ENCODE results near the gene CORO1A.
"Not testable (repeated sequence)": the region's sequence is repeated elsewhere in the genome, so short reads cannot be mapped to it uniquely, and the experiment has no call there.

The CORO1A gene

GRCh38 chr16:30173054-30173453 lies 10.3 kb upstream of the CORO1A start:
- DNase-seq, result no peak

DNA sequence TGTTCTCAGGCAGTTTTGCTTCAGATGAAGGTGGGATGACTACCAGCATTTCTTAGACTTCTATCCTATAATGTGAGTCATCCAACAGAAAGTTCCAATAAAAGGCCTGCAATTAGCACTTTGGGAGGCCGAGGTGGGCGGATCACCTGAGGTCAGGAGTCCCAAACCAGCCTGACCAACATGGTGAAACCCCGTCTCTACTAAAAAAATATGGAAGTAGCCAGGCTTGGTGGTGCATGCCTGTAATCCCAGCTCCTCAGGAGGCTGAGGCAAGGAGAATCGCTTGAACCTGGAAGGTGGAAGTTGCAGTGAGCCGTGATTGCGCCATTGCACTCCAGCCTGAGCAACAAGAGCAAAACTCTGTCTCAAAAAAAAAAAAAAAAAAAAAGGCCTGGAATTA lies 6.5 kb upstream of the CORO1A start:
- DNase-seq, result not testable (repeated sequence)

- DNase-seq, result no peak
These were observed 4.2 kb upstream of the CORO1A start for GRCh38 chr16:30179195-30179594.

DNA sequence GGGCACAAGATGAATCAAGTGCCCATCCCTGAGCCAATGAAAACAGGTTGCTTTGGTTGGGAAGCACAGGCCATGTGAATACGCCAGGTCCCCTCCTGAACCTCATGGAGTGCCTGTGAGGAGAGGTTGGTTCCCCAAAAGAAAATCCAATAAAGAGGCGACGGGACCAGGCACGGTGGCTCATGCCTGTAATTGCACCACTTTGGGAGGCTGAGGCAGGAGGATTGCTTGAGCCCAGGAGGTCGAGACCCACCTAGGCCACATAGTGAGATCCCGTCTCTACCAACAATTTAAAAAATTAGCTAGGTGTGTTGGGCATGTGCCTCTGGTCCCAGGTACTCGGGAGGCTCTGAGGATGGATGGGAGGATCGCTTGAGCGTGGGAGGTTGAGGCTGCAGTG lies 3.5 kb upstream of the CORO1A start:
- DNase-seq, result no peak

DNA sequence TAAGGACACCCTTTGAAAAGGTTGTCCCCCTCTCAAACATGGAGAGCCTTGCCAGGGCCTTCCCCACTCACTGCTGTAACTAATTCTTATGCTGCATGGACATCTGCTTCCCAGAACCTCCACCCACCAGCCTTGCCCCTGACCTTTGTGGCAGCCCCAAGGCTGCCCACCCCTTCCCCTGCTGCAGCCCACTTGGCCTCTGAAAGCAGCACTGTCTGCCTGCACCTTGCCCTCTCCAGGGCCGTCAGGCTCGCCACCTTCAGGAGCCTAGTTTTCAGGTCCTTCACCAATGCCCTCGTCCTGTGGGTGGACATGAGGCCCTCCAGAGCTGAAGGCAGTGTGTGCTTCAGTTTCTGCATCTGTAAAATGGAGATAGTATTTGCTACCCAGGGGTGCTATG lies 2.7 kb upstream of the CORO1A start:
- DNase-seq, result no peak

DNA sequence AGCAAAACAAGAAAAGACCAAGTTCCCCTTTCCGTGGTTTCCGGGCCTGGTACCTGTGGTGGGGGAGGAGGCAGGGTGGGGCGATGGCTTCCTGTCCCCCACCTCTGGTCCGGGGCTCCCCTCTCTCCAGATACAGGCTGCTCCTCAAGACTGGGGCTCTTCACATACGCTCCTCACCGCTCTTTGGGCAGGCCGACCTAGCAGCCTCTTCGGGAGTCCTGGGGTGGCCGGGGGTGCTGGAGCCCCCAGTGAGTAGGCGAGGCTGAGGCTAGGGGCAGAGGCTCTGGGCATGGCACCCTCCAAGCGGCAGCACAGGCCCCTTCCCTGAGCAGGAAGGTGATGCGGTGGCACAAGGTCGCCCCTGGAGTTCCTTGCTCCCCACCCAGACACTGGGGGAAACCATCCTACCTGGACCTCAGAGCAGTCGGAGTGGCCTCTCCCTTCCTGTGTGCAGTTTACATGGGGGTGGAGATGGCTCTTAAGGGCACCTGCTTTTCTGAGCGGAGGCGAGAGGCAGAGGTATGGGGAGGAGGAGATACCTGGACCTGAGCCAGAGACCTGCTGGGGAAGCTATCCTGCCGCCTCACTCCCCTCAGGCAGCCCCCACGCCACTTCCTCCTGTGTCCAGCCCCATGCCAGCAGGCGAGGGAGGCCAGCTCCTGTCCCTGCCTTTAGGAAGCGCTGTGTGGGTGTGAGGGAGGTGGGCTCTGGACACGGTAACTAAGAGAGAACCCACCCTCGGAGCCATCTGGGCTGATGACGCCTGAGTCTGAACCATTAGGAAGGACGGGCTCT lies 891 bp downstream of the CORO1A start:
- peak; percentile 47 for DNase-seq

GRCh38 chr16:30184891-30185682 lies 1.7 kb downstream of the CORO1A start:
- peak; percentile 49 for DNase-seq

DNA sequence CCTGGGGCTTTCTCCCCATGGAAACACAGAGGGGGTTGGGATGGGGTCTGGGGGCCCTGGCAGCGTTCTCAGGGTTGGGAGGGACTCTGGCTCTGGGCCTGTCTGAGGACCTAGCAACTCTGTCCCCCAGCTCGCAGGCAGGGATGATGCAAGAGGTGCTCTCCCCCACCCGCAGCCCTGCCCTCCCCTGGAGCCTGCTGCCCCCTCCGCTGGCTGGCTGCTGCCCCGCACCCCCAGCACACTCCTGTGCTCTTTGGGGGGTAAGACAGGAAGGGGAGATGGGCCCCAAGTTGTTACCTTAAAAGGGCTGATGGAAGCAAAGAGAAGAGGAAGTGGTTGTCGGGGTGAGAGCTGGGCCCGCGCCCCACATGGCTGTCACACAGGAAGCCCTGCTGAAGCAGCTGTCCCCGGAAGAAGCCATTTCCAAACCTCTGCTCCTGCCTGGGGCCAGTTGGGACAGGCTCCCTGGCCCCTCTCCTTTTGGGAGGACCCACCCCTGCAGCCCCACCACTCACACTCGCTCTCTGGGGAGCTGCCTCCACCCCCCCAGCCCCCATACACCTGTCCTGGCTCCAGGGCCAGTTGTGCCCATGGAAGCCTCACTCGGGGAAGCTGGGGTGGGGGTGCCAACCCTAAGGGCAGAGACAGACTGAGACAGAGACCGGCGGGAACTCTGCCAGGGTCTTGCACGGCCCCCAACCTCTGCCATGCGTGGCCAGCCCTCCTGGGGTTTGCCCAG lies 2.5 kb downstream of the CORO1A start:
- peak; percentile 49 for DNase-seq

DNA sequence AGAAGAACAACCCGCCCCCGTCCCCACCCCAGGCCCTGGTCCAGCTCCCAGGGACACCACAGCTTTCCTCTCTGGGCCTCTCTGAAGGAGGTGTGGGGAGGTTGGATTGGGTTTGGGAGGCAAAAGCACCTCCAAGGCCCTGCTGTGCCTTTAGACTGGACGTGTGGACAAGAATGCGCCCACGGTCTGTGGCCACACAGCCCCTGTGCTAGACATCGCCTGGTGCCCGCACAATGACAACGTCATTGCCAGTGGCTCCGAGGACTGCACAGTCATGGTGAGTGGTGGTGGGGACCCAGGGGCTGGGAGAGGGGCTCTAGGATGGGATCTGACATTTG lies 3.0 kb downstream of the CORO1A start:
- no peak for DNase-seq

DNA sequence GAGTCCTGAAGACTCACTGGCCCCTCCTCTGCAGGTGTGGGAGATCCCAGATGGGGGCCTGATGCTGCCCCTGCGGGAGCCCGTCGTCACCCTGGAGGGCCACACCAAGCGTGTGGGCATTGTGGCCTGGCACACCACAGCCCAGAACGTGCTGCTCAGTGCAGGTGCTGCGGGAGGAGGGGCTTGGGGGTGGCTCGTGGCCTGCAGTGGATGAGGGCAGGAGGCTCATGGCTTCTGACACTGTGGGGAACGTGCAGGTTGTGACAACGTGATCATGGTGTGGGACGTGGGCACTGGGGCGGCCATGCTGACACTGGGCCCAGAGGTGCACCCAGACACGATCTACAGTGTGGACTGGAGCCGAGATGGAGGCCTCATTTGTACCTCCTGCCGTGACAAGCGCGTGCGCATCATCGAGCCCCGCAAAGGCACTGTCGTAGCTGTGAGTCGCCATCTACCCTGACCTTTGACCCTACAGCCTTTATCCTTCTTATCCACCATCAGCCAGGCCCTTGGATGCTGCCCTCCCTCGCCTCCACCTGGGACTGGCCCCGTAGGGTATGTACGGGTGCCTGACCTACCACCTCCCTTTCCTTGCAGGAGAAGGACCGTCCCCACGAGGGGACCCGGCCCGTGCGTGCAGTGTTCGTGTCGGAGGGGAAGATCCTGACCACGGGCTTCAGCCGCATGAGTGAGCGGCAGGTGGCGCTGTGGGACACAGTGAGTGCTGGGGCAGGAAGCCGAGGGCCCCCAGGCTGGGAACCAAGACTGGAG lies 3.6 kb downstream of the CORO1A start:
- peak; percentile 84 for DNase-seq

- no peak for DNase-seq
These were observed 4.1 kb downstream of the CORO1A start for GRCh38 chr16:30187556-30187865.

DNA sequence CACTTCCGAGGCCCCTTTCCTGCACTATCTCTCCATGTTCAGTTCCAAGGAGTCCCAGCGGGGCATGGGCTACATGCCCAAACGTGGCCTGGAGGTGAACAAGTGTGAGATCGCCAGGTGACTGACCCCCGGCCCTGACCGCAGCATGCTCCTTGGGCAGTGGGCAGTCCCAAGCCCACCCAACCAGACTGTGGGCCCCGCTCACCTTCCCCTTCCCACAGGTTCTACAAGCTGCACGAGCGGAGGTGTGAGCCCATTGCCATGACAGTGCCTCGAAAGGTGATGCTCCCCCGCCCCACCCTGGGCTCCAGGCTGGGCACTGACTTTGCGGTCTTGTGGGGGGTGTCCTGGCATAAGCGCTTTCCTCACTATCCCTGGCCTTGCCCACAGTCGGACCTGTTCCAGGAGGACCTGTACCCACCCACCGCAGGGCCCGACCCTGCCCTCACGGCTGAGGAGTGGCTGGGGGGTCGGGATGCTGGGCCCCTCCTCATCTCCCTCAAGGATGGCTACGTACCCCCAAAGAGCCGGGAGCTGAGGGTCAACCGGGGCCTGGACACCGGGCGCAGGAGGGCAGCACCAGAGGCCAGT lies 4.7 kb downstream of the CORO1A start:
- DNase-seq, result no peak

DNA sequence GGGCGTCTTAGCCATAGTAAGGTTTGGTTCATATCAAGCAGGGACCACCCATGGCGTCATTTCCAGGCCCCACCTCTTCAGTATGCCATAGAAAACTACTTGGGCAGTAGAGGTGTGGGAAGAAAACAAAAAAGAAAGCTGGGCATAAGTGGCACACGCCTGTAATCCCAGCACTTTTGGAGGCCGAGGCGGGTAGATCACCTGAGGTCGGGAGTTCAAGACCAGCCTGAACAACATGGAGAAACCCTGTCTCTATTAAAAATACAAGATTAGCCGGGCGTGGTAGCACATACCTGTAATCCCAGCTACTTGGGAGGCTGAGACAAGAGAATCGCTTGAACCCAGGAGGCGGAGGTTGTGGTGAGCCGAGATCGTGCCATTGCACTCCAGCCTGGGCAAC lies 7.8 kb downstream of the CORO1A start:
- DNase-seq, result not testable (repeated sequence)

DNA sequence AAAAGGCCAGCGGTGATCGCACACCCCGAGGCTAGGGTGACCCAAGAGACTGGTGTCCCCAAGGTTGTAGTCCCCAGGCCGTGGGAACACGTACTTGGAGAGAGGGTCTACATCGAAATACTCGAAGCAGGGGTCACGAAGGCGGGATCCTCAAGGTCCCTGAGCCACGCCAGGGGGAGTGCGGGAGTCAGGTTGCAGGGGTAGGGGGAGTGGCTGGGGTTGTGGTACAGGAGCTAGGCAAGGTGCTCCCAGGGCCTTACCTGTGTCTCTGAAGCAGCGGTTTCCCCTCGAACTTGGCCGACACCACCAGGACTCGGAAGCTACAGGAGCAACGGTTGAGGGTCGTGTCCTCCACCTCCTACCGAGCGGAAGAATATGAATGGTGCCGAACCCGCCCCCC lies 9.7 kb downstream of the CORO1A start:
- DNase-seq, result not testable (repeated sequence)

DNA sequence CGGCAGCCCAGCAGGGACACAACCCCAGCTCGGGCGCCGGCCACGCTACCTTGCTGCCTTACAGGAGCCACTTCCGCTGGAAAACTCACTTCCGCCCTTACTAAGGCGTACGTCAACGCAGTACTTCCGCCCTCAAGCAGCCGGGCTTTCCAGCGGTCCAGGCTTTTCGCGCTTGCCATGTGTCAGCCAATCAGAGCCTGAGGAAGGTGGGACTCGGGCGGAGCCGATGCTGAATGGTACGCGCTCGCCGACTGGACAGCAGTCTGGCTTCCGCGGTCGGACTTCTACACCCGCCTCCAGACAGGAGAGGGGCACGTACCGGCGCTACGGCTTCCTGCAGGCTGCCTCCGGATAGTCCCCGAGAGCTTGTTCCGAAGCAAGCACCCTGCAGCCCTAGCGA lies 10.2 kb downstream of the CORO1A start, which contains the start of the genes BOLA2B and SLX1A:
Gene BOLA2B, minus strand, starts transcription at position 52 of the 400 bp plus-strand sequence. CDS start 71 bp downstream, outside the sequence.
Gene SLX1A, plus strand, starts transcription at position 261 of the 400 bp plus-strand sequence. CDS start 210 bp downstream, outside the sequence.
- not testable (repeated sequence) for DNase-seq

- DNase-seq, result not testable (repeated sequence)
These were observed 10.9 kb downstream of the CORO1A start for GRCh38 chr16:30194172-30194925.

DNA sequence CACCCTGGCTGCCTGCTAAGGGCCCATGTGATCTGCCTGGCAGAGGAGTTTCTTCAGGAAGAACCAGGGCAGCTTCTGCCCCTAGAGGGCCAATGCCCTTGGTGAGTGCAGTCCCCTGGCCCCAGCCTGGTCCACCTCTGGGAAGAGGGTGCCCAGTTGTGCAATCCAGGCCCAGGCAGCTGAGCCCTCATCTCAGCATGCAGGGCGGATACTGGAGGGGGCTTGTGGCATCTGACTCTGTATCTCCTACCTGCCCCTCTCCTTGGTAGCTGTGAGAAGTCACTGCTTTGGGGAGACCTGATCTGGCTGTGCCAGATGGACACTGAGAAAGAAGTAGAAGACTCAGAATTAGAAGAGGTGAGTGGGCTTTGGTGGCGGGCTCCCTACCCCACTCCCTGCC lies 13.6 kb downstream of the CORO1A start:
- DNase-seq, result not testable (repeated sequence)

DNA sequence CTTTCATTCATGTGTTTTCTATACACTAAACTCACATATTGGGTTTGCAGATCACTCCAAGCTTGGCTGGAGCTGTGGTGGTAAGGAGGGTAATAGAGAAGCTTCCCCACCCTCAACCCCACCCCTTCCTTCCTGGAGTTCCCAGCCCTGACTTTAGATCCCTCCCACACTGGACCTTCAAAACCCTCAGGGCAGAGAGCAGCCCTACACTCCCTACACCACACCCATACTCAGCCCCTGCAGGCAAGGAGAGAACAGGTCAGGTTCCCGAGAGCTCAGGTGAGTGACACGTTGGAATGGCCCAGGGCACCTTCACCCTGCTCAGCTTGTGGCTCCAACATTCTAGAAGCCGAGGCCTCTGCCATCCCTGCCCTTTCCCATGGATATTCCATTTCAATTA lies 15.6 kb downstream of the CORO1A start, which contains the start of gene SULT1A3:
Gene SULT1A3, plus strand, starts transcription at position 207 of the 400 bp plus-strand sequence. CDS start 1,474 bp downstream, outside the sequence.
- DNase-seq, result not testable (repeated sequence)

DNA sequence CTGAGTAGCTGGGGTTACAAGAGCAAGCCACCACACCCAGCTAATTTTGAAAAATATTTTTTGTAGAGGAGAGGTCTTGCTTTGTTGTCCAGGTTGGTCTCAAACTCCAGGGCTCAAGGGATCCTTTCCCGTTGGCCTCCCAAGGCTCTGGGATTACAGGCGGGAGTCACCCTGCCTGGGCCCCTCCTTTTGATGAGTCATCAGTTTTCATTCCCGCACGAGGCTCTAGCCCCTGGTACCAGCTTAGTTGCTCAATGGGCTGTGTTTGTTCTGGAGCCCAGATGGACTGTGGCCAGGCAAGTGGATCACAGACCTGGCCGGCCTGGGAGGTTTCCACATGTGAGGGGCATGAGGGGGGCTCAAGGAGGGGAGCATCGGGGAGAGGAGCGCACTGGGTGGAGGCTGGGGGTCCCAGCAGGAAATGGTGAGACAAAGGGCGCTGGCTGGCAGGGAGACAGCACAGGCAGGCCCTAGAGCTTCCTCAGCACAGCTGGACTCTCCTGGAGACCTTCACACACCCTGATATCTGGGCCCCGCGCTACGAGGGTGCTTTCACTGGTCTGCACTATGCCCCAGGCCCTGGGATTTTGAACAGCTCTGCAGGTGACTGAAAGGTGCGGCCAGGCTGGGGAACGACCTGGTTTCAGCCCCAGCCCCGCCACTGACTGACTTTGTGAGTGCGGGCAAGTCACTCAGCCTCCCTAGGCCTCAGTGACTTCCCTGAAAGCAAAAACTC lies 16.4 kb downstream of the CORO1A start:
- DNase-seq, result not testable (repeated sequence)

DNA sequence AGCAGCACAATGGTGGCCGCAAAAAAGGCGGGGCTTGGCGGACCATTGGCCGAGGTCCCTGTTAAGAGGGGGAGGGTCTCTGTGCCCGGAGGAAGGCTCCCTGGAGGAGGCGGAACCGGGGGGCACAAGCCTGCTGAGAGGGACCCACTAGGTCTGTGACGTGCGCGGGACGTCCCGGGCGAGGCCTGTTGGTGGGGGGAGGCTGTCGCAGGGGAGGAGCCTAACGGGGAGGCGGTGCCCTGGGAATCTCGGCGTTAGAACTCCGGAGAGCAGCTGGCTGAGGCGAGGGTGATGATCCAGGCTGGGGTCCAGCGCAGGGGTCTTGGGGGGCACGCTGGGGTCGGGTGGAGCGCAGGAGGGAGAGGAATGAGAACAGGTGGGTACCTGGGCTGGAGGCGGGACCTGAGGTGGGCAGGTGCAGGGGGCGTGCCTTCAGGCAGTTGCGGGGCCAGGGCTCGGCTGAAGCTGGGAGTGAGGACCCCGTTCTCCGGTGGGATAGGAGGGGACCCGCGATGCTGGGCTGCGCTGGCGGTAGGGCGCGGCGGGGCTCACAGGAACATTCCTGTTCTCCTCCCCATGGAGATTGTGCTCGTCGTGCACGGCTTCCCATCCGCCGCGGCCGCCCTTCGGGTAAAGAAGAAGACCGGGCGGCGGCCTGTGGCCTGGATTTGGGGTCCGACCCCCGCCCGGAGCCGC lies 22.3 kb downstream of the CORO1A start:
- DNase-seq, result not testable (repeated sequence)
